Activated CD4-positive, alpha-beta memory T cell treated with anti-CD3 and anti-CD28 coated beads, Interleukin-2, amount 10 ng/mL, durations not matched to agents 7 days and 5 days (primary cell): ENCODE measurements around the gene NAT10. TPM values are rescaled to one million over a fixed set of nuclear protein-coding genes. Genes with fewer than 3 reads are reported as not detected.
A peak's percentile ranks its signal among the peaks of the same experiment; 100 is the strongest.
"Not testable (repeated sequence)": the region's sequence is repeated elsewhere in the genome, so short reads cannot be mapped to it uniquely, and the experiment has no call there.

Experiments used
- CTCF ChIA-PET: fragments of 350-600 bp; sonication (Branson Sonifier 250); formaldehyde crosslinking; loops from one replicate; lab custom pipeline; 2021; ENCODE audit warnings: antibody characterized with exemption, inconsistent platforms; lab: Charles Lee
- POLR2A ChIA-PET: fragments of 350-600 bp; sonication (Branson Sonifier 250); formaldehyde crosslinking; loops from one replicate; lab custom pipeline; 2021; ENCODE audit warnings: antibody characterized with exemption; lab: Charles Lee
- DNase-seq: peaks from one replicate; pipeline ENCODE4 v3.0.0-alpha.2; 2020
- H3K27ac Mint-ChIP-seq: one replicate; pipeline ENCODE4 v1.8.0; 2021; ENCODE audit warnings: mild to moderate bottlenecking, mixed read lengths
- H3K27me3 Mint-ChIP-seq: one replicate; pipeline ENCODE4 v1.8.0; 2021; ENCODE audit warnings: mixed read lengths
- H3K36me3 Mint-ChIP-seq: one replicate; pipeline ENCODE4 v1.8.0; 2021; ENCODE audit warnings: low read depth, mixed read lengths
- H3K4me1 Mint-ChIP-seq: one replicate; pipeline ENCODE4 v1.8.0; 2021; ENCODE audit warnings: mixed read lengths
- H3K4me3 Mint-ChIP-seq: one replicate; pipeline ENCODE4 v1.8.0; 2021; ENCODE audit warnings: mild to moderate bottlenecking, mixed read lengths
- H3K9me3 Mint-ChIP-seq: one replicate; pipeline ENCODE4 v1.8.0; 2021; ENCODE audit warnings: mixed read lengths
- total RNA-seq, 2 experiments: library from RNA; stranded (reverse); gene quantifications; one replicate each; pipeline ENCODE4 v1.2.3, GENCODE V29; 2021

NAT10 gene
- total RNA-seq, 2 experiments from 2014 or later = 52.9 to 57.8 TPM

GRCh38 chr11:34179026-34179675 lies 73.7 kb downstream of the NAT10 start:
- H3K9me3 Mint-ChIP-seq = no peaks in the 10 kb centered on the region
- H3K4me1 Mint-ChIP-seq = peaks cover 35% of the 10 kb centered on the region
- no peak for DNase-seq
- peaks cover 3% of the 10 kb centered on the region for H3K27me3 Mint-ChIP-seq
- no peaks in the 10 kb centered on the region for H3K36me3 Mint-ChIP-seq
- POLR2A ChIA-PET = interaction anchor here (1.3 to 1.9 kb wide), 2 partner anchors 179 kb away, joined by 5 to 9 read pairs; partner anchors contain the start of gene ABTB2
- CTCF ChIA-PET = no interaction called here
- no peak overlapping the region for H3K4me3 Mint-ChIP-seq
- no peak overlapping the region for H3K27ac Mint-ChIP-seq

GRCh38 chr11:34180040-34180813 lies 74.8 kb downstream of the NAT10 start:
- no peaks in the 10 kb centered on the region for H3K9me3 Mint-ChIP-seq
- H3K27ac Mint-ChIP-seq = no peak overlapping the region
- H3K36me3 Mint-ChIP-seq = no peaks in the 10 kb centered on the region
- ChIA-PET POLR2A (interaction anchor here (1.1 to 1.9 kb wide), 3 partner anchors 12 to 177 kb away, joined by 3 to 9 read pairs (median 3); partner anchors contain the start of gene ABTB2), CTCF (no interaction called here)
- peaks cover 28% of the 10 kb centered on the region for H3K4me1 Mint-ChIP-seq
- peaks cover 3% of the 10 kb centered on the region for H3K27me3 Mint-ChIP-seq
- DNase-seq = no peak
- H3K4me3 Mint-ChIP-seq = no peak overlapping the region

- DNase-seq, H3K4me3 Mint-ChIP-seq, H3K27me3 Mint-ChIP-seq, CTCF ChIA-PET, H3K36me3 Mint-ChIP-seq, H3K9me3 Mint-ChIP-seq: not testable (repeated sequence)
- peak overlapping the region; percentile 31 for H3K27ac Mint-ChIP-seq
- POLR2A ChIA-PET = interaction anchor here (1.1 to 1.9 kb wide), 3 partner anchors 12 to 177 kb away, joined by 3 to 9 read pairs (median 3); partner anchors contain the start of gene ABTB2
- peaks cover 22% of the 10 kb centered on the region for H3K4me1 Mint-ChIP-seq
Observed at GRCh38 chr11:34180814-34181165, 75.4 kb downstream of the NAT10 start.

GRCh38 chr11:34181251-34181650 lies 75.8 kb downstream of the NAT10 start:
- Mint-ChIP-seq H3K4me1 (peaks cover 20% of the 10 kb centered on the region), H3K36me3 (no peaks in the 10 kb centered on the region), H3K4me3 (no peak overlapping the region), H3K9me3 (no peaks in the 10 kb centered on the region), H3K27me3 (peaks cover 2% of the 10 kb centered on the region), H3K27ac (peak overlapping the region; percentile 31)
- no peak for DNase-seq
- ChIA-PET CTCF (no interaction called here), POLR2A (interaction anchor here (1.1 to 1.9 kb wide), 4 partner anchors 13 to 176 kb away, joined by 3 to 9 read pairs (median 4); partner anchors contain the start of gene ABTB2)

- Mint-ChIP-seq H3K27me3 (no peaks in the 10 kb centered on the region), H3K4me3 (no peak overlapping the region), H3K4me1 (peaks cover 16% of the 10 kb centered on the region), H3K9me3 (no peaks in the 10 kb centered on the region), H3K36me3 (no peaks in the 10 kb centered on the region), H3K27ac (no peak overlapping the region)
- DNase-seq = no peak
- ChIA-PET POLR2A (interaction anchor here (1.1 kb wide), 2 partner anchors 14 to 22 kb away, joined by 3 to 4 read pairs; no protein-coding TSS in a partner anchor), CTCF (interaction anchor here (3.3 kb wide), 1 partner anchor 8 kb away, joined by 18 read pairs; no protein-coding TSS in a partner anchor)
Observed at GRCh38 chr11:34181856-34182405, 76.5 kb downstream of the NAT10 start.

- H3K9me3 Mint-ChIP-seq = no peaks in the 10 kb centered on the region
Observed at GRCh38 chr11:34182425-34182824, 77.0 kb downstream of the NAT10 start.

GRCh38 chr11:34182921-34183685 lies 77.7 kb downstream of the NAT10 start:
- Mint-ChIP-seq H3K27me3 (no peaks in the 10 kb centered on the region), H3K4me3 (no peak overlapping the region)

More at GRCh38 chr11:34182425-34182824, 77.0 kb downstream of the NAT10 start:
- DNase-seq = no peak
- Mint-ChIP-seq H3K27ac (no peak overlapping the region), H3K27me3 (no peaks in the 10 kb centered on the region), H3K36me3 (no peaks in the 10 kb centered on the region), H3K4me3 (no peak overlapping the region), H3K4me1 (peaks cover 16% of the 10 kb centered on the region)
- ChIA-PET POLR2A (interaction anchor here (1.1 kb wide), 1 partner anchor 22 kb away, joined by 4 read pairs; no protein-coding TSS in a partner anchor), CTCF (interaction anchor here (3.3 kb wide), 1 partner anchor 8 kb away, joined by 18 read pairs; no protein-coding TSS in a partner anchor)

GRCh38 chr11:34183848-34184391 lies 78.5 kb downstream of the NAT10 start:
- Mint-ChIP-seq H3K27me3 (no peaks in the 10 kb centered on the region), H3K9me3 (no peaks in the 10 kb centered on the region), H3K4me3 (no peak overlapping the region), H3K36me3 (no peaks in the 10 kb centered on the region), H3K4me1 (peaks cover 14% of the 10 kb centered on the region), H3K27ac (no peak overlapping the region)
- POLR2A ChIA-PET = no interaction called here
- CTCF ChIA-PET = interaction anchor here (3.3 kb wide), 1 partner anchor 10 kb away, joined by 18 read pairs; no protein-coding TSS in a partner anchor
- DNase-seq = no peak

More at GRCh38 chr11:34182921-34183685, 77.7 kb downstream of the NAT10 start:
- Mint-ChIP-seq H3K9me3 (no peaks in the 10 kb centered on the region), H3K36me3 (no peaks in the 10 kb centered on the region), H3K4me1 (peaks cover 14% of the 10 kb centered on the region), H3K27ac (no peak overlapping the region)
- no peak for DNase-seq
- ChIA-PET CTCF (interaction anchor here (3.3 kb wide), 1 partner anchor 9 kb away, joined by 18 read pairs; no protein-coding TSS in a partner anchor), POLR2A (no interaction called here)

- Mint-ChIP-seq H3K36me3 (no peaks in the 10 kb centered on the region), H3K9me3 (no peaks in the 10 kb centered on the region), H3K4me3 (no peak overlapping the region), H3K27me3 (peaks cover under 1% of the 10 kb centered on the region), H3K4me1 (peaks cover 14% of the 10 kb centered on the region), H3K27ac (no peak overlapping the region)
- ChIA-PET CTCF (interaction anchor here (1.1 to 3.3 kb wide), 2 partner anchors 10 to 284 kb away, joined by 4 to 18 read pairs; no protein-coding TSS in a partner anchor), POLR2A (no interaction called here)
- DNase-seq = no peak
Observed at GRCh38 chr11:34184505-34185015, 79.1 kb downstream of the NAT10 start.

GRCh38 chr11:34185926-34186841 lies 80.8 kb downstream of the NAT10 start:
- no peak overlapping the region for H3K27ac Mint-ChIP-seq
- CTCF ChIA-PET = interaction anchor here (2.6 kb wide), 1 partner anchor 12 kb away, joined by 11 read pairs; no protein-coding TSS in a partner anchor
- no peak overlapping the region for H3K4me3 Mint-ChIP-seq
- H3K27me3 Mint-ChIP-seq = peaks cover 2% of the 10 kb centered on the region
- peaks cover 6% of the 10 kb centered on the region for H3K4me1 Mint-ChIP-seq
- H3K36me3 Mint-ChIP-seq = no peaks in the 10 kb centered on the region
- POLR2A ChIA-PET = no interaction called here
- no peaks in the 10 kb centered on the region for H3K9me3 Mint-ChIP-seq
- DNase-seq = no peak

GRCh38 chr11:34188181-34188580 lies 82.8 kb downstream of the NAT10 start:
- Mint-ChIP-seq H3K4me1 (peaks cover 6% of the 10 kb centered on the region), H3K27me3 (peaks cover 2% of the 10 kb centered on the region), H3K4me3 (no peak overlapping the region), H3K27ac (no peak overlapping the region), H3K9me3 (no peaks in the 10 kb centered on the region), H3K36me3 (no peaks in the 10 kb centered on the region)
- ChIA-PET POLR2A (no interaction called here), CTCF (interaction anchor here (1.6 kb wide), 1 partner anchor 14 kb away, joined by 5 read pairs; no protein-coding TSS in a partner anchor)
- no peak for DNase-seq
